Measurements from ENCODE around the gene KRTAP9-4.
"Not testable (repeated sequence)": the region's sequence is repeated elsewhere in the genome, so short reads cannot be mapped to it uniquely, and the experiment has no call there.

The KRTAP9-4 gene, protein sequence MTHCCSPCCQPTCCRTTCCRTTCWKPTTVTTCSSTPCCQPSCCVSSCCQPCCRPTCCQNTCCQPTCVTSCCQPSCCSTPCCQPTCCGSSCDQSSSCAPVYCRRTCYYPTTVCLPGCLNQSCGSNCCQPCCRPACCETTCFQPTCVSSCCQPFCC

DNA sequence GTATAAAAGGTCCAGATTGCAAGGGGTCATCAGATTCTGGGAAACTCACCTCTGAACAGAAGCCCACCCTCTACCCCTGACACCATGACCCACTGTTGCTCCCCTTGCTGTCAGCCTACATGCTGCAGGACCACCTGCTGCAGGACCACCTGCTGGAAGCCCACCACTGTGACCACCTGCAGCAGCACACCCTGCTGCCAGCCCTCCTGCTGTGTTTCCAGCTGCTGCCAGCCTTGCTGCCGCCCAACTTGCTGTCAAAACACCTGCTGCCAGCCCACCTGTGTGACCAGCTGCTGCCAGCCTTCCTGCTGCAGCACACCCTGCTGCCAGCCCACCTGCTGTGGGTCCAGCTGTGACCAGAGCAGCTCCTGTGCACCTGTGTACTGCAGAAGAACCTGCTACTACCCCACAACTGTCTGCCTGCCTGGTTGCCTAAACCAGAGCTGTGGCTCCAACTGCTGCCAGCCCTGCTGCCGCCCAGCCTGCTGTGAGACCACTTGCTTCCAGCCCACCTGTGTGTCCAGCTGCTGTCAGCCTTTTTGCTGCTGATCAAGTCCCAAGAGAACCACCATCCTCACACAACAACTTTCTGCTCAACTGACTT, at the start of gene KRTAP9-4:
Gene KRTAP9-4, plus strand, starts transcription at position 51 of the 604 bp plus-strand sequence. Its CDS starts 34 bp downstream, at position 85.
- not testable (repeated sequence) for DNase-seq

DNA sequence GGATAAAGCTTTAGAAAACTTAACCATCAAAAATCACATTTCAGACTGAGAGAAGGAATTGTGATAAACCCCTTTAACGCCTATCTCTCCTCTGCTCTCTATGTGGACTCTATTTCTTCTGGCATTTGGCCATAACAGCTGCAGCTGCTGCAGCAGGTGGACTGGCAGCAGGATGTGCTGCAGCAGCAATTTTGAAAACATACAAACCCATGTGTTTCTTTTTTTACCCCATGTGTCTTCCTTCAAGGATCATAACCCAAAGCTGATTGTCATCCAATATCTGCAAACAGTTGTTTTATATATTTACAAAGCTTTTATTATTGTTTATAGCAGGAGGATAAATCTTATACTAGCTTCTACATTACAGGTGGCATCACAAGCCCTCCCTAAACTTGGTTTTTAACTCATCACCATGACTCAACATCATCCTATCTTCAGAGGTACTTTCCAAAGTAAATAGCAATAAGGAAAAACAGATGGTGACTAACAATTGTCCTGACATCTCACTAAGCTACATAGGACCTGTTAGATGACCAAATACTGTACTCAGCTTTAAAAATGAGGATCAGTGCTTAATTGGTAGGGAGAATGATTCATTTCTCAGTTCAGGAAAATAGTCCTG, 37.5 kb upstream of the KRTAP9-4 start:
- DNase-seq: no peak

DNA sequence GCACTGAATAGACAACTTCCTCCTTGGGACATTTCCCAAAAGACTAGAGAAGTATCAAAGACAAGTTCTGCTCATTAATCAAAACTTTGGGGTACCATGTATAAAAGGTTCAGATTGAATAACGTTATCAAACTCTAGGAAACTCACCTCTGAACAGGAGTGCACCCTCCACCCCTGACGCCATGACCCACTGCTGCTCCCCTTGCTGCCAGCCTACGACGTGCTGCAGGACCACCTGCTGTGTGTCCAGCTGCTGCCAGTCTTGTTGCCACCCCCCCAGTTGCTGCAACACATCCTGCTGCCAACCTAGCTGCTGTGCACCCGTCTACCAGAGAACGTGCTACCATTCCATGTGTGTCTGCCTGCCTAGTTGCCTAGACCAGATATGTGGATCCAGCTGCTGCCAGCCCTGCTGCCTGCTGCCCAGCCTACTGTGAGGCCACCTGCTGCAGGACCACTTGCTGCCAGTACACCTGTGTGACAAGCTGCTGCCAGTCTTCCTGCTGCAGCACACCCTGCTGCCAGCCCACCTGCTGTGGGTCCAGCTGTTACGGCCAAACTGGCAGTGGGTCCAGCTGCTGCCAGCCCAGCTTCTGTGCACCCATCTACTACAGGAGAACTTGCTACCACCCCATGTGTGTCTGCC, 36.8 kb upstream of the KRTAP9-4 start:
- no peak for DNase-seq

DNA sequence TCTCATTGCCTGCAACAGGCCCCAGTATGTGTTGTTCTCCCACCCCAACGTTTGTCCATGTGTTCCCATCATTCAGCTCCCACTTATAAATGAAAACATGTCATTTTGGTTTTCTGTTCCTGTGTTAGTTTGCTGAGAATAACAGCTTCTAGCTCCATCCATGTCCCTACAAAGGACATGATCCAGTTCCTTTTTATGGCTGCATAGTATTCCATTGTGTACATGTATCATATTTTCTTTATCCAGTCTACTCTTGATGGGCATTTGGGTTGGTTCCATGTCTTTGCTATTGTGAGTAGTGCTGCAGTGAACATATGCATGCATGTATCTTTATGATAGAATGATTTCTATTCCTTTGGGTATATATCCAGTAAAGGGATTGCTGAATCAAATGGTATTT, 33.8 kb upstream of the KRTAP9-4 start:
- no peak for DNase-seq

DNA sequence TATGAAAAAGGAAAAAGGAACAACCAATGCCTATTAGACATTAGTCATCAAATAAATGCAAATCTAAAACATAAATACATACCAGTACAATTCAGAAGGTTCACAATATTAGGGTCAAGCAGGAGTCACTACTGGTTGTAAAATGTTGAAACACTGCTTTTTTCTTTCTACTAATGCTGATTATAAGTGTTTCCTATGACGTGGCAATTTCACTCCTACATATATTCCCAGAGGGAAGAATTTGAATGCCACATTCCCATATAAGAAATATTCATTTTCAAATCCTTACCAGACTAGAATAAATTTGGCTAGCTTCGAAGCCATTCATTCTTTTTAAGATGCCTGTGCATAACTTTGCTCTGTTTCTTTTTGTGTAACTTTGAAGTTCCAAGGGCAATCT, 25.7 kb upstream of the KRTAP9-4 start:
- no peak for DNase-seq

DNA sequence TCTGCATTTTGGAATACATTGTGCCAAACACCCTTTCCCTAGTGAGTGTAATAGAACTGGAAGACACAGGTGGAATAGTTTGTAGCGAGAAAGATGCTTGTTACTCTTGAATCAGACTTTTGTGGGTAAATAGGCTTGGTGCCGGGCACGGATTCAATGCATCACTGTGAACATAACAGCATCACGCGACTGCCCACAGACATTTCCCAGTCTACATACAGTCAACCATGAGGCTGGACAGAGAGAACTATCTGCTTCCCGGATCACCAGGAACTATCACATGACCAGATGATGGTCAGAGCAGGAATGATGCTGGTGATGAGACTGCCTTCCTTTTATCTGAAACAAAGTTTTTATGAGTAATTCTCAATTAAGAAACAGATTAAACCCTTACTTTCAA, 23.4 kb upstream of the KRTAP9-4 start:
- no peak for DNase-seq

DNA sequence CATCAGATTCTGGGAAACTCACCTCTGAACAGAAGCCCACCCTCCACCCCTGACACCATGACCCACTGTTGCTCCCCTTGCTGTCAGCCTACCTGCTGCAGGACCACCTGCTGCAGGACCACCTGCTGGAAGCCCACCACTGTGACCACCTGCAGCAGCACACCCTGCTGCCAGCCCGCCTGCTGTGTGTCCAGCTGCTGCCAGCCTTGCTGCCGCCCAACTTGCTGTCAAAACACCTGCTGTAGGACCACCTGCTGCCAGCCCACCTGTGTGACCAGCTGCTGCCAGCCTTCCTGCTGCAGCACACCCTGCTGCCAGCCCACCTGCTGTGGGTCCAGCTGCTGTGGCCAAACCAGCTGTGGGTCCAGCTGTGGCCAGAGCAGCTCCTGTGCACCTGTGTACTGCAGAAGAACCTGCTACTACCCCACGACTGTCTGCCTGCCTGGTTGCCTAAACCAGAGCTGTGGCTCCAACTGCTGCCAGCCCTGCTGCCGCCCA, 22.8 kb upstream of the KRTAP9-4 start, which contains the start of gene KRTAP9-2:
Gene KRTAP9-2, plus strand, starts transcription at position 51 of the 498 bp plus-strand sequence. Its CDS starts 7 bp downstream, at position 58.
- not testable (repeated sequence) for DNase-seq

DNA sequence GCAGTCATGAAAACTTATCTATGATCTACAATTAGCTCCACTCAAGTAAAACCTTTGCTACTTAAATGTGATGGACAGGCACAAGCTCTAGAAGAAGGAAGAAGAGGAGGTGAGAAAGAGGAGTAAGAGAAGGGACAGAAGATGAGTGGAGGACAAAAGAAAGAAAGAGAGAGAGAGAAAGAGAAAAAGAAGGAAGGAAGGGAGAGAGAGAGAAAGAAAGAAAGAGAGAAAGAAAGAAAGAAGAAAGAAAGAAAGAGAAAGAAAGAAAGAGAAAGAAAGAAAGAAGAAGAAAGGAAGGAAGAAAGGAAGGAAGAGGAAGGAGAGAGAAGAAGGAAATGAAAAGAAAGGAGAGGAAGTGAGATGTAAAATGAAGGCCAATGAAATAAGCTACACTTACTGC, 19.4 kb upstream of the KRTAP9-4 start:
- DNase-seq: no peak

DNA sequence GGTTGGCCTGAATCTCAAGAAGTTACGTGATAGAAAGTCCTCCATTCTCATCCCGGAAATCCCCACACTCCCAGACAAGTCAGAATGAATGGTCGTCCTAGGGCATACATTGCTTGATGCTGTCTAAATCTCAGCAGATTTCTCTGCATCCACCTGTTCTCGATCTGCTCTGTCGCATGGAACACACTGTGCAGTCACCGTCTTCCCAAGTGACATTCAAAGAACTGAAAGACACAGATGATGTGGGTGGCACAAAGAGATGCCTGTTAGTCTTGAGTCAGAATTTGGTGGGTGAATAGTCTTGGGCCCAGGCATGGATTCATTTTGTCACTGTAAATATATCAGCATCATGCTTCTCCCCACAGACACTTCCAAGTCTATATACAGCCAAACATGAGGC, 17.8 kb upstream of the KRTAP9-4 start:
- no peak for DNase-seq

DNA sequence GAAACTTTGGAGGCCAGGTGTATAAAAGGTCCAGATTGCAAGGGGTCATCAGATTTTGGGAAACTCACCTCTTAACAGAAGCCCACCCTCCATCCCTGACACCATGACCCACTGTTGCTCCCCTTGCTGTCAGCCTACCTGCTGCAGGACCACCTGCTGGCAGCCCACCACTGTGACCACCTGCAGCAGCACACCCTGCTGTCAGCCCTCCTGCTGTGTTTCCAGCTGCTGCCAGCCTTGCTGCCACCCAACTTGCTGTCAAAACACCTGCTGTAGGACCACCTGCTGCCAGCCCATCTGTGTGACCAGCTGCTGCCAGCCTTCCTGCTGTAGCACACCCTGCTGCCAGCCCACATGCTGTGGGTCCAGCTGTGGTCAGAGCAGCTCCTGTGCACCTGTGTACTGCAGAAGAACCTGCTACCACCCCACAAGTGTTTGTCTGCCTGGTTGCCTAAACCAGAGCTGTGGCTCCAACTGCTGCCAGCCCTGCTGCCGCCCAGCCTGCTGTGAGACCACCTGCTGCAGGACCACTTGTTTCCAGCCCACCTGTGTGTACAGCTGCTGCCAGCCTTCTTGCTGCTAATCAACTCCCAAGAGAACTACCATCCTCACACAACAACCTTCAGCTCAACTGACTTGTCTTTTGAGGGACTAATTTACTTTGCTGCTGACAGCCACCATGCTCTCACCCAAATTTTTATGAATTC, 16.9 kb upstream of the KRTAP9-4 start, which contains the start of gene KRTAP9-3:
Gene KRTAP9-3, plus strand, starts transcription at position 51 of the 707 bp plus-strand sequence. Its CDS starts 53 bp downstream, at position 104.
- DNase-seq: not testable (repeated sequence)

DNA sequence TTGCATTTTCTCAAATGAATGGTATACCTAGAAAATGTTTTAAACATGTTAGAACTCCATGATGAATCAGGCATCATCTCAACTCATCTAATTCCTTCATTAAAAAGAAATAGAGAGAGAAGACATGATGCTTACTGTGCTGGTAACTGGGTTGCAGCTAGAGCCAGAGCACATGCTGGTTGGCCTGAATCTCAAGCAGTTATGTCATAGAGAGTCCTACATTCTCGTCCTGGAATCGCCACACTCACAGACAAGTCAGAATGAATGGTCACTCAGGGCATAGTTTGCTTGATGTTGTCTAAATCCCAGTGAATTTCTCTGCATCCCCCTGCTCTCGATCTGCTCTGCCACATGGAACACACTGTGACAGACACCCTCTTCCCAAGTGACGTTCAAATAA, 12.4 kb upstream of the KRTAP9-4 start:
- not testable (repeated sequence) for DNase-seq

DNA sequence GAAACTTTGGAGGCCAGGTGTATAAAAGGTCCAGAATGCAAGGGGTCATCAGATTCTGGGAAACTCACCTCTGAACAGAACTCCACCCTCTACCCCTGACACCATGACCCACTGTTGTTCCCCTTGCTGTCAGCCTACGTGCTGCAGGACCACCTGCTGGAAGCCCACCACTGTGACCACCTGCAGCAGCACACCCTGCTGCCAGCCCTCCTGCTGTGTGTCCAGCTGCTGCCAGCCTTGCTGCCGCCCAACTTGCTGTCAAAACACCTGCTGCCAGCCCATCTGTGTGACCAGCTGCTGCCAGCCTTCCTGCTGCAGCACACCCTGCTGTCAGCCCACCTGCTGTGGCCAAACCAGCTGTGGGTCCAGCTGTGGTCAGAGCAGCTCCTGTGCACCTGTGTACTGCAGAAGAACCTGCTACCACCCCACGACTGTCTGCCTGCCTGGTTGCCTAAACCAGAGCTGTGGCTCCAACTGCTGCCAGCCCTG, 11.5 kb upstream of the KRTAP9-4 start, which contains the start of gene KRTAP9-8:
Gene KRTAP9-8, plus strand, starts transcription at position 51 of the 489 bp plus-strand sequence. Its CDS starts 53 bp downstream, at position 104.
- not testable (repeated sequence) for DNase-seq

DNA sequence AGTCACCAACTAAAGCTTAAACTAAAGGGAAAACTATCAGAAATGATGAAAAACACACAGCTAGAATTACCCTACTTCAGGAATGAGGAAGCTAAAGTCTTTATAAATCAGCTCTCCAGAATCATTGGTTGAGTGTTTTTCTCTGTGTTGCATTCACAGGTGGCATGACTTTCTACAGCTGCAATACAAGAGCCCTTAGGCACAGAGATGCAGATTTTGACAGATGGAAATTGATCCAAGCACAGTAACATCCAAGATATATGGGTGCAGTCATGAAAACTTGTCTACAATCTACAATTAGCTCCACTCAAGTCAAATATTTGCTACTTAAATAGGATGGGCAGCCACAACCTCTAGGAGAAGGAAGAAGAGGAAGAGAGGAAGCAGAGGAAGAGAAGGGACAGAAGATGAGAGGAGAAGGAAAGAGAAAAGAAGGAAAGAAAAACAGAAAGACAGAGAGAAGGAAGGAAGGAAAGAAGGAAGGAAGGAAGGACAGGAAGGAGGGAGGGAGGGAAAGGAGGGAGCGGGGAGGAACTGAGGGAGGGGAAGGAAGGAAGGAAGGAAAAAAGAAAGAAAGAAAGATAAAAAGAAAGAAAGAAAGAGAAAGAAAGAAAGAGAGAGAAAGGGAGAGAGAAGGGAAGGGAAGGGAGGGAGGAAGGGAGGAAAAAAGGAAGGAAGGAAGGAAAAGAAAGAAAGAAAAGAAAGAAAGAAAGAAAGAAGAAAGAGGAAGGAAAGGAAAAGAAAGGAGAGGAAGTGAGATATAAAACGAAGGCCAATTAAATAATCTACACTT, 2.3 kb upstream of the KRTAP9-4 start:
- not testable (repeated sequence) for DNase-seq

DNA sequence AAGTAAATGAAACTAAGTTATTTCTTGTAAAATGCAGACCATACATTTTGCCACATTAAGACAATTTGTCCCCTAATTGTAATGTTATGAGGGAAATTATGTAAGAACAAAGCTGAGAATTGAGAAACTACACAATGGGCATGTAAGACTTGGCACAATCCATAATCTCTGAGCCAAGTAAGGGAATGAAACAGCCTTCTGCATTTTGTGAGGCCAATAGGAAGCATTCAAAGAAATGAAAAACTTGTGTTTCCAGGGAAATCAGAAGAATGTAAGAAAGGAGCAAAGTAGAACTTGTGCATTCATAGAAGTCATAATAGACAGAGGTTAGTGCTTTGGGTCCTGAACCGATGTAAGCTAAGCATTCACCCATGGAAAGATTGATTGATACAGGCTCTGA, 1.8 kb downstream of the KRTAP9-4 start:
- DNase-seq: no peak

DNA sequence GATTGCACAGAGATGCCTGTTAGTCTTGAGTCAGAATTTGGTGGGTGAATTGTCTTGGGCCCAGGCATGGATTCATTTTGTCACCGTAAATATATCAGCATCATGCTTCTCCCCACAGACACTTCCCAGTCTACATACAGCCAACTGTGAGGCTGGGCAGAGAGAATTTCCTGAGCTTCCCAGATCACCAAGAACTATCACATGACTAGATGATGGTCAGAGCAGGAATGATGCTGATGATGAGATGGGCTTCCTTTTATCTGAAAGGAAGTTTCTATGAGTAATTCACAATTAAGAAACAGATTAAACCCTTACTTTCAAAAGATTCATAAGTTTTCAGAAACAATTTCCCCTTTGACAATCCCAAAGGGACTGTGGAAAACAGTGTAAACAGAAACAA, 5.4 kb downstream of the KRTAP9-4 start:
- no peak for DNase-seq

DNA sequence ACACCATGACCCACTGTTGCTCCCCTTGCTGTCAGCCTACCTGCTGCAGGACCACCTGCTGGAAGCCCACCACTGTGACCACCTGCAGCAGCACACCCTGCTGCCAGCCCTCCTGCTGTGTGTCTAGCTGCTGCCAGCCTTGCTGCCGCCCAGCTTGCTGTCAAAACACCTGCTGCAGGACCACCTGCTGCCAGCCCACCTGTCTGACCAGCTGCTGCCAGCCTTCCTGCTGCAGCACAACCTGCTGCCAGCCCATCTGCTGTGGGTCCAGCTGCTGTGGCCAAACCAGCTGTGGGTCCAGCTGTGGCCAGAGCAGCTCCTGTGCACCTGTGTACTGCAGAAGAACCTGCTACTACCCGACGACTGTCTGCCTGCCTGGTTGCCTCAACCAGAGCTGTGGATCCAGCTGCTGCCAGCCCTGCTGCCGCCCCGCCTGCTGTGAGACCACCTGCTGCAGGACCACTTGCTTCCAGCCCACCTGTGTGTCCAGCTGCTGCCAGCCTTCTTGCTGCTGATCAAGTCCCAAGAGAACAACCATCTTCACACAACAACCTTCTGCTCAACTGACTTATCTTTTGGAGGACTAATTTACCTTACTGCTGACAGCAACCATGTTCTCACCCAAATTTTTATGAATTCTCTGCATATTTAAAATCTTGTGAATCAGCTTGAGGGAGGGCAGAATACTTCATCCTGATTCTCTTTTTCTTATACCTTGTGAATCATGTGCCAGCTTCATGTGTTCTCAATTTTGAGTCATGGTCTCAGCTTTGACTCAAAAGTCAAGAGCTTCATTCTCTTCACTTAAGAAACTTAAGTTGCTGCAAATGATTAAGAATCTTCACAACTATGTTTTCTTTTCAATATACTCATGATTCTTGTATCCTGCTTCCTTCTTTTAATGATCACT, 6.1 kb downstream of the KRTAP9-4 start, which contains the start of gene KRTAP9-9:
Gene KRTAP9-9, plus strand, starts transcription at position 4 of the 910 bp plus-strand sequence.
- DNase-seq: not testable (repeated sequence)

DNA sequence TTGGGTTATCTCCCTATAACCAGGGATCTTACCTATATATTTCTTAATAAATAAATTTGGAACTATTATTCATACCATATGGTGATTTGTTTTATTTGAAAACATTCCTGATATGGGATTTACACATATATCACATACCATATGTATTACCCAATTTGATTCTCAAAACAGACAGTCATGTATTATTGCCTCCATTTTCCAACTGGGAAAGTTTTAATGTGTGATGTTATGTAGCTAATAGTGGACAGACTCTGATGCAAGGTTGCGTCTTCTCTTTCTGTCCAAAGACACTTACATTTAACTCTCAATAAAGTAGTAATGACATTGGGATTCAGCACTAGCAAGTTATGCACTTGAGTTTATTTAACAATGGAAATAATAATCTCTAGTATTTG, 6.8 kb downstream of the KRTAP9-4 start:
- no peak for DNase-seq

DNA sequence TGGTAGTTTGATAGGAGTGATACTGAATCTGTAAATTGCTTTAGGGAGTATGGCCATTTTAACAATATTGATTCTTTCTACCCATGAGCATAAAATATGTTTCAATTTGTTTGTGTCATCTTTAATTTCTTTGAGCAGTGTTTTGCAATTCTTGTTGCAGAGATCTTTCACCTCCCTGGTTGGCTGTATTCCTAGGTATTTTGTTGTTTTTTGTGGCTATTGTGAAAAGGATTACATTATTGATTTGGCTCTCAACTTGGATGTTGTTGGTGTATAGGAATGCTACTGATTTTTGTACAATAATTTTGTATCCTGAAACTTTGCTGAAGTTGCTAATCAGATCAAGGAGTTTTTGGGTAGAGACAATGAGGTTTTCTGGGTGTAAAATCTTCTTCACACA, 8.9 kb downstream of the KRTAP9-4 start:
- DNase-seq: no peak

DNA sequence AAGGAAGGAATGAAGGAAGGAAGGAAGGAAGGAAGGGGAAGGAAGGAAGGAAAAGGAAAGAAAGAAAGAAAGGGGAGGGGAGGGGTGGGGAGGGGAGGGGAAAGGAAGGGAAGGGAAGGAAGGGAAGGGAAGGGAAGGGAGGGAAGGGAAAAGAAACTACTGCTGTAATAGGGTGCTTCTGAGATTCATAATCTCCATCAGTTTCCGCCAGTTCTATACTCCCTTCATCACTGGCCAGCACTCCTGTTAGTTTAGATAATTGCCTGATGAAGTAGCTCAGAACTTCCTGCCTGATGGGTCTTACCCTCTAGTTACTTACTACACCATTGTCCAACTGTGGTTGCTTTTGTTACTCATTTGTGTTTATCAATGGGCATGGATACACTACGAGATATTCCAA, 13.7 kb downstream of the KRTAP9-4 start:
- DNase-seq: no peak

DNA sequence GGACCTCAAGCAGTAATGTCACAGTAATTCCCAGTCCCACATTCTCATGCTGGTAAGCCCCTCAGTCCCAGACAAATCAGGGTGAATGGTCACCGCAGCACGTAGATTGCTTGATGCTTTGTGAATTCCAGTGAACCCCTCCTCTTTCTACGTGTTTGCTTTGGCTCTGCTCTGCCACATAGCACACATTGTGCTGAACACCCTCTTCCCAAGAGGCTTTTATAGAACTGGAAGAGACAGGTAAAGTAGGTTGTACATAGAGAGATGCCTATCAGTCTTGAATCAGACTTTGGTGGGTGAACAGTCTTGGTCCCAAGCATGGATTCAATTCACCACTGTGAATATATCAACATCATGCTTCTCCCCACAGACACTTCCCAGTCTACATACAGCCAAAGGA, 15.1 kb downstream of the KRTAP9-4 start:
- no peak for DNase-seq

All from activated naive CD4-positive, alpha-beta T cell treated with anti-CD3 and anti-CD28 coated beads, Interleukin-2, amount 50 U/mL, for 16 hours (primary cell).